Tibial nerve (tissue), 4 donors: ENCODE measurements around the gene ECT2L.

Experiments used
- CTCF ChIP-seq, 5 experiments: fragments of 200-600 bp in 3 of 5; fragments of 450-650 bp in 2 of 5; sonication (generic) in 3 of 5; IDR thresholded peaks; one replicate each; pipeline ENCODE4 v1.5.1; 2016 to 2019; ENCODE audit warnings: antibody characterized with exemption in 5 of 5, mild to moderate bottlenecking in 3 of 5, moderate library complexity in 2 of 5
- EP300 ChIP-seq, 2 donors: sonication (generic); formaldehyde crosslinking; IDR thresholded peaks; one replicate each; pipeline ENCODE4 v1.6.1; 2017; ENCODE audit warnings: antibody characterized with exemption in 2 of 2, mild to moderate bottlenecking in 1 of 2
- POLR2A ChIP-seq, 2 donors: fragments of 450-650 bp; IDR thresholded peaks; one replicate each; pipeline ENCODE4 v1.6.1; 2017; ENCODE audit warnings: antibody characterized with exemption in 2 of 2, mild to moderate bottlenecking in 2 of 2, moderate library complexity in 2 of 2

DNA sequence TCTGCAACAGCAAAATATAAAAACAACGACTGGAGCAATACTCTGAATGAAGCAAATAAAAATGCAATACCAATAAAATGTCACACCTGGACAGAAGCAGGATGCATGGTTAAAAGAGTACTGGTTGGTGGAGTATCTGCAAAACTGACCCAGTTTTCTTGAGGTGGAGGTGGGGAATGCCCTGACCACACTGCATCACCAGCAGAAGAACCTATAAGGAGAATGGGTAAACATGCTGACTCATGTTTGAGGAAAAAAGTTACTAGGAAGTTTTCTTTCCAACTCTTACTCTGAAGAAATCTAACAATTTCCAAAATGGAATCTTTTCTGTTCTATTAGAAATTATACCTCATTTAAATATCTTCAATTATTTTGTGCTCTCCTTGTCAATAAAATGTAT is 148.5 kb downstream of the ECT2L start:
- no peak for TF ChIP-seq CTCF (IDR thresholded peaks at IDR 0.05)
- TF ChIP-seq POLR2A (IDR thresholded peaks at IDR 0.05) = no peak
- TF ChIP-seq EP300 (IDR thresholded peaks at IDR 0.05) = no peak
